Measurements from ENCODE around the gene GRAP. TPM values are rescaled to one million over a fixed set of nuclear protein-coding genes. Genes with fewer than 3 reads are reported as not detected.
"Not testable (repeated sequence)": the region's sequence is repeated elsewhere in the genome, so short reads cannot be mapped to it uniquely, and the experiment has no call there.

Gene GRAP
- total RNA-seq, 1 donor from 2014 or later: 1.8 TPM

DNA sequence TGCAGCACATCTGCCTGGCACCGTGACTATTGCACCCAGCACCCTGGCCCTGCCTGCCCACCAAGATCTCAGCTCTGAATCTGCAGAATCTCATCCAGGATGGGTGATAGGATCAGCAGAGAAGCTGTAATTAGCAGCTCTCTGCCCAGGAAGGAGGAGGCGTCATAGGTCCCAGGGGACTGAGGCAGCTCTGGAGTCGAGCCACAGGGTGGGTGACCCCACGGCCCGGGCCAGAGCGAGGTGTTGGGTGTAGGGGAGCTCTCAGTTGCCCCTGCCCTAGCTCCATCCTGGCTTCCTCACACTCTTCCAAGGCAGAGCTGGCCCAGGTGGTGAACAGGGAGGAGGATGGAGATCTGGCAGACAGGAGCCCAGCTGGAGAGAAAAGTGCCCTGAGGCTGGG lies 24.0 kb downstream of the GRAP start:
- Histone ChIP-seq H3K9me3 (no peaks in the 10 kb centered on the region), H3K4me3 (no peak overlapping the region), H3K4me1 (no peaks in the 10 kb centered on the region), H3K36me3 (no peaks in the 10 kb centered on the region), H3K27me3 (no peaks in the 10 kb centered on the region), H3K27ac (no peak overlapping the region)
- intact Hi-C loops (cut with DNase I): no loop called here
- no peak for DNase-seq (ENCODE audit: low spot score in 2 of 2)
- TF ChIP-seq, protein P1, sequence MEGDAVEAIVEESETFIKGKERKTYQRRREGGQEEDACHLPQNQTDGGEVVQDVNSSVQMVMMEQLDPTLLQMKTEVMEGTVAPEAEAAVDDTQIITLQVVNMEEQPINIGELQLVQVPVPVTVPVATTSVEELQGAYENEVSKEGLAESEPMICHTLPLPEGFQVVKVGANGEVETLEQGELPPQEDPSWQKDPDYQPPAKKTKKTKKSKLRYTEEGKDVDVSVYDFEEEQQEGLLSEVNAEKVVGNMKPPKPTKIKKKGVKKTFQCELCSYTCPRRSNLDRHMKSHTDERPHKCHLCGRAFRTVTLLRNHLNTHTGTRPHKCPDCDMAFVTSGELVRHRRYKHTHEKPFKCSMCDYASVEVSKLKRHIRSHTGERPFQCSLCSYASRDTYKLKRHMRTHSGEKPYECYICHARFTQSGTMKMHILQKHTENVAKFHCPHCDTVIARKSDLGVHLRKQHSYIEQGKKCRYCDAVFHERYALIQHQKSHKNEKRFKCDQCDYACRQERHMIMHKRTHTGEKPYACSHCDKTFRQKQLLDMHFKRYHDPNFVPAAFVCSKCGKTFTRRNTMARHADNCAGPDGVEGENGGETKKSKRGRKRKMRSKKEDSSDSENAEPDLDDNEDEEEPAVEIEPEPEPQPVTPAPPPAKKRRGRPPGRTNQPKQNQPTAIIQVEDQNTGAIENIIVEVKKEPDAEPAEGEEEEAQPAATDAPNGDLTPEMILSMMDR (IDR thresholded peaks at IDR 0.05): no peak

DNA sequence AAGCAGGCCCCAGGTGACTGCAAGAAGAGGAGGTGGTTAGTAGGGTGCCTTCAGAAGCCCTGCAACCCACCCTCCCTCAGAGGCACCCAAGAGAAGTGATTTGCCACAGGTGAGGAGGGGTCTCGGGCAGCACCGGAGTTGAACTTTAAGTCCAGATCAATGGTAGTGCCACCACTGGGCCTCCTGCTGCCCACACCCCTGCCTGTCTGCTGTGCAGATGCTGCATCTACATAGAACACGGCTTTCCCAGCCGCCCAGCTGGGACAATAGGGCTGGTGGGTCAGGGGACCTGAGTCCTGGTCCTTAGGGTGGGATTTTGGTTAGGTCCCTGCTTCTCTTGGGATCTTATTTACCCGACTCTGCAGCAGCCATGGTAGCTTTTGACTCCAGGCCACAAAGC lies 24.6 kb downstream of the GRAP start:
- H3K4me3 ChIP-seq: no peak overlapping the region
- H3K27me3 ChIP-seq: no peaks in the 10 kb centered on the region
- no peaks in the 10 kb centered on the region for H3K9me3 ChIP-seq
- no peaks in the 10 kb centered on the region for H3K36me3 ChIP-seq
- no peak overlapping the region for H3K27ac ChIP-seq
- no peak for DNase-seq (ENCODE audit: low spot score in 2 of 2)
- TF ChIP-seq, protein P1 (IDR thresholded peaks at IDR 0.05): no peak
- no peaks in the 10 kb centered on the region for H3K4me1 ChIP-seq
- intact Hi-C loops (cut with DNase I): no loop called here

DNA sequence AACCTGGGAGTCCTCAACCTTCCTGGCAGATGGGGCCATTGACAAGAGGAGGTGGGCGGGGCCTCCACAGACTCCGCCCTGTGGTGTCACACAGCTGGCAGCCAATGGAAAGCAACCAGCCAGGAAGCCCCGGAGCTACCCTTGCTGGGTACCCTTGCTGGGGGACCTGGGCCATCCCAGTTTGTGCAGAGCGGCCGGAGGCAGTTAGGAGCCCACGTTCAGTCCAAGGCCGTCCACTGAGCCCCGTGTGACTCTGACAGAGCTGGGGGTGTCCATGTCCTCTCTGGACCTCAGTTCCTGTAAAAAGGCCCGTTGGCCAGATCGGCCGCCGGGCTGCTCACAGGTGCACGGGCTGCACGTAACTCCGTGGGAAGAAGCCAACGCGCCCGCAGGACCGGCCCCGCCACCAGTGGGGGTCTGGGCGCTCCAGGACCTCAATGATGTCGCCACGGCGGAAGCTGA lies 25.1 kb downstream of the GRAP start:
- no peak for DNase-seq (ENCODE audit: low spot score in 2 of 2)
- Histone ChIP-seq H3K9me3 (no peaks in the 10 kb centered on the region), H3K4me3 (no peak overlapping the region), H3K4me1 (no peaks in the 10 kb centered on the region), H3K36me3 (no peaks in the 10 kb centered on the region), H3K27ac (no peak overlapping the region), H3K27me3 (no peaks in the 10 kb centered on the region)
- intact Hi-C loops (cut with DNase I): no loop called here
- TF ChIP-seq, protein P1 (IDR thresholded peaks at IDR 0.05): no peak

DNA sequence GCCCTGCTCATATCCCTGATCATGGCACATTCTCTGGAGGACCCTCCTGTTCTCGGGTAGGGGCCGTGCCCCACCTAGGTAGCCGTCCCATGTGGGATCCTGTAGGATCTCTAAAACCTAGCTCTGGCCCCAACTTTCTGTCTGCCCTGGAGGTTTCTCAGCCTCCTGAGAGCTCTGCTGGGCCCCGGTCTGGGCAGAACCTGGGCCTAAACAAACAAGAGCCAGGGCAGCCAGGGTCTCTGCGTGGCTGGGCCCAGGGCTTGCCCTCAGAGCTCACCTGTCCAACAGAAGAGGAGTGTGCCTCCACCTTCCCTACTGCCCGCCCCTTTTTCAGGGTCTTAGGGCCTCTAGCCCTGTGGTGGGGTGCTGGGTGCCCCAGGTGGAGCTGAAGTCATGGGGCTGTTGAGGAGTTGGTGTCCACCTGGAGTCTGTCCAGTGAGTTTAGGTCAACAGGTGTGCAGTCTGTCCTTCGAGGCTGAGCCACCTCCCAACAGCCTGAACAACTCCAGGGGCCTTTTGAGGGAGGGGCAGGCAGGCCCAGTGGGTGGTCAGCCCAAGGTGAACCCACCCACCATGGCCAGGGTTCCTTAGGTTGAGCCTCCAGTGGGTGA lies 25.6 kb downstream of the GRAP start:
- H3K4me1 ChIP-seq; H3K9me3 ChIP-seq; H3K36me3 ChIP-seq; intact Hi-C loops (cut with DNase I); DNase-seq (ENCODE audit: low spot score in 2 of 2); H3K27me3 ChIP-seq; H3K27ac ChIP-seq; H3K4me3 ChIP-seq: not testable (repeated sequence)

DNA sequence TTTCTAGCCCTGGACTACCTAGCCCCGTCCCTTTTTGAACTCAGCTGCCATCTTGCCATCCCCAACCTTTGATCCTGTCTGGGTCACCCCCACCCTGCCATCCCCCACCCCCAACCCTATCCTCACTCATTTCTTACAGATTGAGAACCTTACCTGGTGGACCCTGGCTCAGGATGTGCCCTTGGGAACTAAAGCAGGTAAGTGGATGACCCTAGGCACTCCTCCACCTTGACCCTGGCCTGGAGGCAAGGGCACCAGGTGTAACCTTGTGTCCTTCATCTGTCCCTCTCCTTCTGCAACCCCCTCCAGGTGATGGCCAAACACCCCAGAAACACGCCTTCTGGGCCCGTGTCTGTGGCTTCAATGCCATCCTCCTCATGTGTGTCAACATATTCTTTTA lies 26.7 kb downstream of the GRAP start:
- Histone ChIP-seq H3K27ac (no peak overlapping the region), H3K36me3 (no peaks in the 10 kb centered on the region), H3K27me3 (no peaks in the 10 kb centered on the region), H3K4me3 (no peak overlapping the region), H3K4me1 (no peaks in the 10 kb centered on the region), H3K9me3 (no peaks in the 10 kb centered on the region)
- TF ChIP-seq, protein P1 (IDR thresholded peaks at IDR 0.05): no peak
- DNase-seq (ENCODE audit: low spot score in 2 of 2): no peak
- intact Hi-C loops (cut with DNase I): no loop called here

DNA sequence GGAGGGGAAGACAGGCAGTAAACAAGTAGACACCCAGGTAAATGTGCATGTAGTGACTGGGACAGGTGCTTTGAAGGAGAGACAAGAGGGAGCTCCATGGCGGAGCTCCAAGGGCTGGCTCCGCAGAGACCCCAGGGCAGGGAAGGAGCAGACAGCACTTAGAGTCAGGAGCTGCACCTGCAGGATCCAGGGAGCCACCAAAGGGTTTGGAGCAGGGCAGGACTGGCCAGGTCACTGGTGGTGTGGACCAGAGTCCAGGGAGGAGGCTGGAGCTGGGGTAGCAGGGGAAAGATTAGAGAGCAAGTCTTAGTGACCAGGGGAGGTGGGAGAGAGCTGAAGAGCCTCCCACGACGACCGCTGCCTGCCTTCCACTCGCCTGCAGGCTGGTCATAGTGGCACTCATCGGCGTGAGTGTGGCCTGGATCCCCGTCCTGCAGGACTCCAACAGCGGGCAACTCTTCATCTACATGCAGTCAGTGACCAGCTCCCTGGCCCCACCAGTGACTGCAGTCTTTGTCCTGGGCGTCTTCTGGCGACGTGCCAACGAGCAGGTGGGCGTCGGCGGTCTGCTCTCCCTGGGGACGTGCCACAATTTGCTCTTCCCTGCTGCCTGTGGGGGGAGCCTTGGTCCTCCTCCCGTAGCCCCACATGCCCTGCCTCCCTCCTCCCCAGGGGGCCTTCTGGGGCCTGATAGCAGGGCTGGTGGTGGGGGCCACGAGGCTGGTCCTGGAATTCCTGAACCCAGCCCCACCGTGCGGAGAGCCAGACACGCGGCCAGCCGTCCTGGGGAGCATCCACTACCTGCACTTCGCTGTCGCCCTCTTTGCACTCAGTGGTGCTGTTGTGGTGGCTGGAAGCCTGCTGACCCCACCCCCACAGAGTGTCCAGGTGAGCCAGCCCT lies 27.5 kb downstream of the GRAP start:
- intact Hi-C loops (cut with DNase I): no loop called here
- no peaks in the 10 kb centered on the region for H3K4me1 ChIP-seq
- no peak overlapping the region for H3K4me3 ChIP-seq
- no peaks in the 10 kb centered on the region for H3K9me3 ChIP-seq
- no peaks in the 10 kb centered on the region for H3K36me3 ChIP-seq
- H3K27me3 ChIP-seq: no peaks in the 10 kb centered on the region
- no peak for DNase-seq (ENCODE audit: low spot score in 2 of 2)
- no peak overlapping the region for H3K27ac ChIP-seq
- TF ChIP-seq, protein P1 (IDR thresholded peaks at IDR 0.05): no peak

Measured in ascending aorta (tissue), 2 donors.